GM21786 (cell line): ENCODE measurements around the gene PNMA6A.
"Not testable (repeated sequence)": the region's sequence is repeated elsewhere in the genome, so short reads cannot be mapped to it uniquely, and the experiment has no call there.

Experiments used
- ATAC-seq: cut with Tn5 transposase; IDR thresholded peaks from one replicate; pipeline ENCODE4 v1.9.1; 2021; ENCODE audit not compliant: unreplicated experiment

Gene PNMA6A

GRCh38 chrX:153074935-153075334 is 2.7 kb downstream of the PNMA6A start:
- ATAC-seq, result no peak

GRCh38 chrX:153075366-153075765 is 3.1 kb downstream of the PNMA6A start:
- no peak for ATAC-seq

- ATAC-seq, result not testable (repeated sequence)
These were observed 5.3 kb downstream of the PNMA6A start for GRCh38 chrX:153077437-153078135.

DNA sequence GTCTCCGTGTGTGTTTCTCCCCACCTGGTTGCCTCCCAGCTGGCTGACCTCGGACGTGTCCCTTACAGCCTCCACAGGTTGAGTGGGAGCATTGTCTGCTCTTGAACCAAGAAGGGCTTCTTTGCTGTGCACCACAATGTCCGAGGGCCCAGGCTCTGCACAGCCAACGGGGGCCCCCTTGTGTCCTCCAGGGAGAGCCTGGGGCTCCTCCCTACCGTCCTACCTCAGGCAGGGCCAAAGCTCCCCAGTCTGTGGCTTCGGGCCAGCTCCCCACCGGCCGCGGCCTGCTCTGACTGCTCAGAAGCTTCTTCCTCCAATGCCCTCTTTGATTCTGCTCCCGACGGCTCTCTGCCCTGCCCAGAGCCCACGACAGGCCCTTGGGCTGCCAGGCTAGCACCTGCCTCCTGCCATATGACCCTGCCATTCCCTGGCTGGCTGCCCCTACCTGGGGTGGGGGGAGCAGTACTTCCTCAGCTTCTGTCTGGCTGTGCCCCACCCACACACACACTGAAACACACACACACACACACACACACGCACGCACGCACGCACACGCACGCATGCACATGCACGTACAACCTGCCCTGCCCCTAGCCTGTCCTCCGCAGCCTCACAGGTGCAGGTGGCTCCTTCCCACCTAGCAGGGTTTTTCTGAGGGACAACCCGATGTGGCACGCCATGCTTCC is 11.1 kb downstream of the PNMA6A start:
- ATAC-seq, result not testable (repeated sequence)

DNA sequence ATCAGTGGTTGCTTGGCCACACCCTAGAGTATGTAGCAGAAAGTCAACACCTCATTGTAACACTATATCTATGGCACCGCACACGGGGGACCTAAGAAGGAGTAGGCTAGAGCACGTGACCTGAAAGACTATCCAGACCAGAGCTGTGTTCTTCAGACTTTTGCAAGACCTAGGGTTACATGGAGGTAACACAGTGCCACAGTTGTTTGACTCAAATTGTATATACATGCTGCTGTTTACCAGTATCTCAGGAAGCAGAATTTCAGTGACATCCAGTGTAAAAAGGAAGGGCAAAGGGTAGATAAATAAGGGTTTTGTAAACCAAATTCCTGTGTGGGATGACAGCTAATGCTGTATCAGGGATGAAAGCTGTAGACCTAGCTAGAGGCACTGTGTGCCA is 30.2 kb downstream of the PNMA6A start:
- no peak for ATAC-seq

GRCh38 chrX:153104959-153105358 is 32.7 kb downstream of the PNMA6A start:
- ATAC-seq, result not testable (repeated sequence)

DNA sequence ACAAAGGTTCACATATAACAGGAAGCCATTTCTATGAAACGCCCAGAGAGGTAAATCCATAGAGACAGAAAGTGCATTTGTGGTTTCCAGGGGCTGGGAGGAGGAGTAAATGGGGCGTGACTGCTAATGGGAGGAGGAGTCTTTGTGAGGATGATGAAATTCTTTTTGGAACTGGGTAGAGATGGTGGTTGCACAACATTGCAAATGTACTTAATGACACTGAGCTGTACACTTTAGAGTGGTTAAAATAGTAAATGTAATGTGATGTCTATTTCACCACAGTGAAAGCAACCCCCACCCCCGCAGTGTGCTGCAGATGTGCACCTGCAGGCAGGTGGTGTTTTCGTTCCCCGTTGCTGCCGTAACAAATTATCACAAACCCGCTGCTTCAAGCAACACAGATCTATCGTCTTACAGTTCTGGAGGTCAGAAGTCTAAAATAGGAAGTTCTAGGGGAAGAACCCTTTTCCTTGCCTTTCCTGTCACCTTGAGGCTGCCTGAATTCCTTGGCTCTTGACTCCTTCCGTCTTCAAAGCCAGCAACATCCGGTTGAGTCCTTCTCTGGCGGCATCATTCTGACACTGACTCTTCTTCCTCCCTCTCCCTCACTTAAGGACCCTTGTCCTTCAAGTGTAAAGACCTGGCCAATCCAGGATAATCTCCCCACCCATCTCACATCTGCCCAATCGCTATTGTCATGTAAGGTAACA is 34.0 kb downstream of the PNMA6A start:
- not testable (repeated sequence) for ATAC-seq

GRCh38 chrX:153110735-153111134 is 38.5 kb downstream of the PNMA6A start:
- ATAC-seq, result not testable (repeated sequence)

GRCh38 chrX:153113851-153114250 is 41.6 kb downstream of the PNMA6A start:
- ATAC-seq, result not testable (repeated sequence)

DNA sequence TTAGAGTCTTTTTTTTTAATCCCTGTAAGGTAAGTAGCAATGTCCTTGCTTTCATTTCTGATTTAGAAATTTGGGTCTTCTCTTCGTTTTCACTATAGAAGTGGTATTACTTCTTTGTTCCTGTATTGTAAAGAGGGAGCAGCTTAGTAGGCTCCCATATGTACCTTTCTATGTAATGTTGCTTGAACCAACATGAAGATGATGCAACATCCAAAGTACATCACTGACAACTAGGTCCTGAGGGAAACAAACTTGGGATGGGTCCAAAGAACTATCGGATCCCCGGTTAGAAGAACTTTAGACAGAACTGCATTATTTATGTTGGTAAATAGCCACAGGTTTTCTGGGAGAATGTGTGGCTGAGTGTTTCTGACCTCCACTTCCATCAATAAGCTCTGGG is 45.5 kb downstream of the PNMA6A start:
- ATAC-seq, result not testable (repeated sequence)

DNA sequence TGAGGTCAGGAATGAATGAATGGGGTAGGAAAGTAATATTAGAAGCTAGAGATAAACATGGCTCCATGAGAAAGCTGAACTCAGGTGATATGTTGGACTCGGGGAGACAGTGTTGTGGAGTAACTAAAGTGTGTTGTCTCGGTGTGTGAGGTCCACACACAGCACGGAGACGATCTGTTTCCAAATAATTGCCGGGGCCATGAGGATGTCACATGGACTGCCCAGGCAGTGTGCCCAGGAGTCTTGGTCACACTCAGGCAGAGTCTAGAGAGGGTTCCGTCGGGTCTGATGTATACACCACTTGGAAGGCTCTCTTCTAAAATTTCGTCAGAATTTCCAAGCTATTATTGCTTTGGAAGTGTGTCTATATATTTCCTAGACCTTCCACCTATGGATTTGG is 48.0 kb downstream of the PNMA6A start:
- not testable (repeated sequence) for ATAC-seq

- ATAC-seq, result not testable (repeated sequence)
These were observed 51.2 kb downstream of the PNMA6A start for GRCh38 chrX:153123468-153123867.
